GM12864 (cell line): ENCODE measurements around the gene SLC16A5.

Experiments
- DNase-seq: peaks from one replicate; pipeline ENCODE4 v3.0.0-alpha.2; 2011; ENCODE audit warnings: low read depth
- H3K4me3 ChIP-seq: 2 replicates; pipeline ENCODE4 v1.5.1; 2011; ENCODE audit warnings: mild to moderate bottlenecking, low read depth, low read length, control low read depth
- TF ChIP-seq, protein P1 (sequence below): IDR thresholded peaks from 2 replicates; pipeline ENCODE4 v1.5.1; 2011; ENCODE audit warnings: low read depth, mild to moderate bottlenecking, moderate library complexity, low read length, control low read depth, inconsistent platforms; ENCODE audit errors: missing control alignments

SLC16A5 gene

DNA sequence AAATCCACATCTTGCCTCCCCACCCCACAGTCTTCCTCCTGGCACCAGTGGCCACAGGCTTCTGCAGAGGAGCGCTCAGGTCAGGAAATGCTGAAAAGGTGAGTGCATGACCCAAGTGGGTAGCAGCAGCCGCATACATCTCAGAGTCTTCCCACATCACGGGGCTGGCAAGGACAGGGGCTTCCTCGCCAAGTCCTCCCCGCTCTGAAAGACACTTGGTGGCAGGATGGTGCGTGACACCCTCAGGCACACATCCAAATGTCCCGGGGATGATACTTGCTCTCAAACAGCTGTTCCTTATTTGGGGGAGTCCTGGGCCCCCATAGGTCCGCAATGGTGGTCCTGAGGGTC is 8.8 kb upstream of the SLC16A5 start:
- TF ChIP-seq, protein P1, sequence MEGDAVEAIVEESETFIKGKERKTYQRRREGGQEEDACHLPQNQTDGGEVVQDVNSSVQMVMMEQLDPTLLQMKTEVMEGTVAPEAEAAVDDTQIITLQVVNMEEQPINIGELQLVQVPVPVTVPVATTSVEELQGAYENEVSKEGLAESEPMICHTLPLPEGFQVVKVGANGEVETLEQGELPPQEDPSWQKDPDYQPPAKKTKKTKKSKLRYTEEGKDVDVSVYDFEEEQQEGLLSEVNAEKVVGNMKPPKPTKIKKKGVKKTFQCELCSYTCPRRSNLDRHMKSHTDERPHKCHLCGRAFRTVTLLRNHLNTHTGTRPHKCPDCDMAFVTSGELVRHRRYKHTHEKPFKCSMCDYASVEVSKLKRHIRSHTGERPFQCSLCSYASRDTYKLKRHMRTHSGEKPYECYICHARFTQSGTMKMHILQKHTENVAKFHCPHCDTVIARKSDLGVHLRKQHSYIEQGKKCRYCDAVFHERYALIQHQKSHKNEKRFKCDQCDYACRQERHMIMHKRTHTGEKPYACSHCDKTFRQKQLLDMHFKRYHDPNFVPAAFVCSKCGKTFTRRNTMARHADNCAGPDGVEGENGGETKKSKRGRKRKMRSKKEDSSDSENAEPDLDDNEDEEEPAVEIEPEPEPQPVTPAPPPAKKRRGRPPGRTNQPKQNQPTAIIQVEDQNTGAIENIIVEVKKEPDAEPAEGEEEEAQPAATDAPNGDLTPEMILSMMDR: no peak
- DNase-seq: no peak
- no peak overlapping the region for H3K4me3 ChIP-seq

DNA sequence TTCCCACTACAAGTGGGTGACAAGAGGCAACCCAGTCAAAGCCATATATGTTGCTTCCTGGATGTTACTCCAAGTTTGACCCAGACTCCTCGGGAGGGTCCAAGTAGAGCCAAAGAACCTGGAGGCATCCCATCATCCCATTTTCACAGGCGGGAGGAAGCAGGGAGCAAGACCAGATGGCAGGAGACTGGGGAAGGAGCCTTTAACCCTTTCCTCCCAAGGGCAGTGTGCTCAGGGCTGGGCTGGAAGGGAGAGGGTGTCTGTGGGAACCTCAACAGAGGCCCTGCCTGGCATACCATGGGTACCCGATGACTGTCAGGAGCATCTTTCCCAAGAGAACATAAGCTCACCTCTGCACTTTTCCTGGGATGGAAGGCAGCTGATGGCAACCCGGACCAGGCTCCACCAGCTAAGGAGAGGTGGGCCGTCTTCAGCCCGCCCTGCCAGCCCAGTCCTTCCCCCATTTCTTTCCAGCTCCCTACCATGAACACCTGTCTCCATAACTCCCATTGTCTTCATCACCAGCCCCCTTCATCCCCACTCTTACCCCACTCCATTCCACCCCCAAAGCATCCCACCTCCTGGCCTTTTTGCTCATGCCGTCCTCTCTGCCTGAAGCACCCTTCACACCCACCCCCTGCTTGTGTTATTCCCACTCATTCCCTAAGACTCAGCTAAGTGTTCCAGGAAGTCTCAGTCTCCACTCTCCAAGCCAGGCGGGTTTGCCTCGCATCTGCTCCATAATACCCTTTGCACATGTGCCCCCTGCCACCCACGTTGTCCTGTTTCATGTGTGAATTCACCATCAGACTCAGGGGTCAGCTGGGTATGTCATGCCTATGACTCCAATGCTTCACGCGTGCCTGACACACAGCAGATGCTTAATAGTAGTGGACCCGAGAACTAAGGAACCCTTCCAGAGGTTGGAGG is 5.9 kb upstream of the SLC16A5 start:
- no peak for DNase-seq
- H3K4me3 ChIP-seq: no peak overlapping the region
- TF ChIP-seq, protein P1: no peak

DNA sequence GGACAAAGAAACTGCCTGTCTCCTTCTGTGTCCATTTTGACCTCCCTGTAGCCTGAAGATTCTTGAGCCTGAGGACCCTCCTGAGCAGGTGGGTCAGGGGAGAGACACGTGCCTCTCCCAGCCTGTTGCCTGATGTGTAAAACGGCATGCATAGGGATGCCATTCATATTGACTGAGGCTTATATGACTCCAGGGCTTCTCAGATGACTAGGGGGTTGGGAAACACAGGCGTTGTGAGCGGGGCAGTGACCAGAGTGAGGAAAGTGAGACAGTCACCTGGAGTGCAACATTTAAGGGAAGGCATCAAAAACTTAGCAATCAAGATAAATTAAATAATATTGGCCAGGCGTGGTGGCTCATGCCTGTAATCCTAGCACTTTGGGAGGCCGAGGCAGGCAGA is 5.1 kb upstream of the SLC16A5 start:
- no peak for DNase-seq
- TF ChIP-seq, protein P1: no peak
- H3K4me3 ChIP-seq: no peak overlapping the region

DNA sequence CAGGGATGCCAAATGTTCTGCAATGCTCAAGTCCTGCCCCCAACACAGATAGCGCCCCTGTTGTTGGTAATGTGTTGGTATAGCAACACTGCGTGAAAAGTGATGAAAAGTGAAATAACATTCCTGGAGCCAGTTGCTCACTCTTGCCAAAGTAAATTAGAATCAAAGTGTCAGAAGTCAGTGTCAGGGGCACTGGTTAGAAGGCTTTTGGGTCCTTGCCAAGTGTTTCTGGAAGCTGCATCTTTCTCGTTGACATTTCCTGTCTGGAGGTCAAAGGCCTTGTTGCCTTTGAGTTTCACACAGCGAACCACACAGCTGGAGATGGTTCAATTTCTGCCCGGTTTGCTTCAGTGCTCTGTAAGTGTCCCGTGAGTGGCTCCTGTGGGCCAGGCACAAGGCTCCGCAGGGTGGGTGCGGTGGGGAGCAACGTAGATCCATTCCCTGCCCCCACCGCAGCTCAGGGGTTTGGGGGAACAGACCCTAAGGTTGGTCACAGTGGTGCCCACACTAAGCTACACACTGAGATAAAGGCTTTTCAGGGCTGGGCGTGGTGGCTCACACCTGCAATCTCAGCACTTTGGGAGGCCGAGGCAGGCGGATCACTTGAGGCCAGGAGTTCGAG is 3.6 kb upstream of the SLC16A5 start:
- H3K4me3 ChIP-seq: no peak overlapping the region
- no peak for DNase-seq
- TF ChIP-seq, protein P1: no peak

DNA sequence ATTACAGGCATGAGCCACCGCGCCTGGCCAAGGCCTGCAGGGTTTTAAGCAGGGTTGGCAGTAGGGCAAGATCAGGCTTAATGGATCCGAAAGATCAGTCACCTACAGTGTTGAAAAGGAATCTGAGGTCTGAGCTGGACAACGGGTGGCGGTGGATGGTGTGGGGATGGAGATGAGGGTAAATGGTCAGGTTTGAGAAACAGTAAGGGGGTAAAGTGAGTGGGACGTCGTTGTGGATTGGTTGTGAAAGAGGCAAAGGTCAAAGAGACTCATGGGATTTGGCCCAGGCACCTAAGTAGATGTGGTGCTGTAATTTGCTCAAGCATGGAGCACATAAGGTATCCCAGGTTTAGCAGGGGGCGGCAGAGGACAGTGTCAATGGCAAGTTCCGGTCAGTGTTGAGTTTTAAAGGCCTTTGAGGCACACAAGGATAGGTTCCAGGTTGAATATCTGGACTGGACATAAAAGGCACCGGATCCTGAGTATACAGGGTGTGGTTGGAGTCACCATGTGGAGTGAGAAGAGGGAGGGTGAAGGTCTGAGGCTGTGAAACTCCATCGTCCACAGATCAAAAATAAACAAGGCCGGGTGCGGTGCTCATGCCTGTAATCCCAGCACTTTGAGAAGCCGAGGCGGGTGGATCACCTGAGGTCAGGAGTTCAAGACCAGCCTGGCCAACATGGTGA is 1.1 kb upstream of the SLC16A5 start:
- TF ChIP-seq, protein P1: no peak
- DNase-seq: no peak
- no peak overlapping the region for H3K4me3 ChIP-seq

DNA sequence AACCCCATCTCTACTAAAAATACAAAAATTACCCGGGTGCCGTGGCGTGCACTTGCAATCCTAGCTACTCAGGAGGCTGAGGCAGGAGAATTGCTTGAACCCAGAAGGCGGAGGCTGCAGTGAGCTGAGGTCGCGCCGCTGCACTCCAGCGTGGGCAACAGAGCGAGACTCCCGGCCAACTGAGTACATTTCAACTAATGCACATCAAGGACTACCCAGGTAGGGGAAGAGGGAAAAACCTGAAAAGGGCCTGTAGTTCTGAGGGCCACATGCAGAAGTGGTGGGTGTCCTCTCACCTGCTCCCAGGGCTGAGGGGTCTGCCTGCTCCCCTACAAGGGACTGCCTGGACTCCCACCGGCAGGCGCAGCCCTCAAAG is 584 bp upstream of the SLC16A5 start:
- TF ChIP-seq, protein P1: no peak
- peak overlapping the region; percentile 62 for H3K4me3 ChIP-seq
- no peak for DNase-seq
